ENCODE results near the gene CAMK1D.

DNA sequence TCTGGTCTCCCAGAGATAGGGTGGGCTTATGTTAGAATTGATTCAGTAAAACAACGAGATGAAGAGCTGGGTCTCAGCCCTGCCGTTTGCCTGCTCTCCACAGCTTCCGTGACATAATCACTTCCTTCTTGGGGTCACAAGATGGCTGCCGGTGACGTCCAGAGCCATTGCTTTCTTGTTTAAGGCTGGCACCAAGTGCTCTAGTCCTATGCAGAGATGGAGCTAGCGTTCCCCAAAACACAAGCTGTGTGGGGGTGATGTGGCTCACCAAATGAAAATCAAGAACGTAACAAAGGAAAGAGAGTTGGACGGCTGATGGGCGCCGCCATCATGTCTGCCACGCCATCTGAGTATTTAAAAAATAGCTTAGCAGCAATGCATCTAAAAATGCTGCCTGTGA is 296.1 kb downstream of the CAMK1D start:
- no peak for TF ChIP-seq CTCF (IDR thresholded peaks at IDR 0.05; ENCODE audit: poor library complexity)
- TF ChIP-seq EZH2 (IDR thresholded peaks at IDR 0.05; ENCODE audit: borderline replicate concordance): no peak

All from hepatocyte (in vitro differentiated cells).